NB4 (cell line): ENCODE data around the gene TMEM114.

Experiments used
- CTCF ChIP-seq: IDR thresholded peaks from one replicate; pipeline ENCODE4 v1.5.1; 2012; ENCODE audit warnings: low read depth, low read length
- MAX ChIP-seq: IDR thresholded peaks from 2 replicates; pipeline ENCODE4 v1.6.1; 2011; ENCODE audit warnings: low read depth, low read length
- POLR2A ChIP-seq: IDR thresholded peaks from 2 replicates; pipeline ENCODE4 v1.6.1; 2011; ENCODE audit warnings: mild to moderate bottlenecking; ENCODE audit not compliant: insufficient read length; ENCODE audit errors: extremely low read depth

DNA sequence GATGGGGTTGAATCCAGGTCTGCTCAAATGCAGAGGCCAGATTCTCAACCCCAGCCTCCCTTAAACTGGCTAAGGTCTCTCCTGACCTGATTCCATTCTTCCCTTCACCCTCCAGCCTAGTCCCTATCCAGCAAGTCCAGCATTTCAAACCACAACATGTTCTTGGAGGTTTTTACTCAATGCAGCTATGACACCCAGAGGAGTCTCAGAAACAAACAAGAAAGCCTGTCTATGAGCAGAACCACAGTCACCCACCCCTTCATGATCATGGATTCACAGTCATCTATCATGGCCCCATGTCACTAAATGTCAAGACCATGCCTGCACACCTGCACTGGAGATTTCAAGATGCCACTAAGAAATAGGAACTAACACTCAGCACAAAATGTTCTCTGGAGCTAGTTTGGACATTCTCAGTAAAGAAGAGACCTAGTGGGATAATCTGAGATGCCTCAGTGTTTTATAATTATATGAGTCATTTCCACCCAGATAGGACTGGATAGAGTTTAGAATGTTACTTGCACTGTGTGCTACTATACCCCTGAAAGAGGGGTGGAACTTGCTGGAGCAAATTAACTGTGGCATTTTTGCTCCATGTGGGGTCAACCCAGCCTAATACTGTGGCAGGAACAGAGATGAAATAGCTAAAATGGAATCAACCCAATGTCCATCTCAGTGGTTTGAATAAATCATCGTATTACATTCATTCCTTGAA, 21.7 kb upstream of the TMEM114 start:
- TF ChIP-seq POLR2A (no peak), MAX (no peak), CTCF (no peak)
